LNCAP (cell line): ENCODE data around the gene STAP2.

Experiments
- TF ChIP-seq, protein P1 (sequence below): fragments of 450-650 bp; IDR thresholded peaks from 2 replicates; pipeline ENCODE4 v1.5.1; 2017; ENCODE audit warnings: mild to moderate bottlenecking

The STAP2 gene

DNA sequence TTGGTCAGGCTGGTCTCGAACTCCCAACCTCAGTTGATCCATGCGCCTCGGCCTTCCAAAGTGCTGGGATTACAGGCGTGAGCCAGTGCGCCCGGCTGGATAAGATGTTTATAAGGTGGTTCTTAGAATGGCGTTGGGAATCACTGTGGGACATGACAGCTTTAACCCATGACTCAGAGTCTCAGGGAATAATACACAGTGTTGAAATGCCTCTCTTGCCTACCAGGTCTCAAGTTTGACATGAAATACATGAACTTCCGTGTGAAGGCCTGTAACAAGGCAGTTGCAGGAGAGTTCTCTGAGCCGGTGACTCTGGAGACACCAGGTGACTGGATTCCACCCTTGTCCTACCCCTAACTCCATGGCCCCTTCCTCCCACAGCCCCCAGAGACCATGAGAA, 21.7 kb downstream of the STAP2 start:
- TF ChIP-seq, protein P1, sequence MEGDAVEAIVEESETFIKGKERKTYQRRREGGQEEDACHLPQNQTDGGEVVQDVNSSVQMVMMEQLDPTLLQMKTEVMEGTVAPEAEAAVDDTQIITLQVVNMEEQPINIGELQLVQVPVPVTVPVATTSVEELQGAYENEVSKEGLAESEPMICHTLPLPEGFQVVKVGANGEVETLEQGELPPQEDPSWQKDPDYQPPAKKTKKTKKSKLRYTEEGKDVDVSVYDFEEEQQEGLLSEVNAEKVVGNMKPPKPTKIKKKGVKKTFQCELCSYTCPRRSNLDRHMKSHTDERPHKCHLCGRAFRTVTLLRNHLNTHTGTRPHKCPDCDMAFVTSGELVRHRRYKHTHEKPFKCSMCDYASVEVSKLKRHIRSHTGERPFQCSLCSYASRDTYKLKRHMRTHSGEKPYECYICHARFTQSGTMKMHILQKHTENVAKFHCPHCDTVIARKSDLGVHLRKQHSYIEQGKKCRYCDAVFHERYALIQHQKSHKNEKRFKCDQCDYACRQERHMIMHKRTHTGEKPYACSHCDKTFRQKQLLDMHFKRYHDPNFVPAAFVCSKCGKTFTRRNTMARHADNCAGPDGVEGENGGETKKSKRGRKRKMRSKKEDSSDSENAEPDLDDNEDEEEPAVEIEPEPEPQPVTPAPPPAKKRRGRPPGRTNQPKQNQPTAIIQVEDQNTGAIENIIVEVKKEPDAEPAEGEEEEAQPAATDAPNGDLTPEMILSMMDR, result no peak

DNA sequence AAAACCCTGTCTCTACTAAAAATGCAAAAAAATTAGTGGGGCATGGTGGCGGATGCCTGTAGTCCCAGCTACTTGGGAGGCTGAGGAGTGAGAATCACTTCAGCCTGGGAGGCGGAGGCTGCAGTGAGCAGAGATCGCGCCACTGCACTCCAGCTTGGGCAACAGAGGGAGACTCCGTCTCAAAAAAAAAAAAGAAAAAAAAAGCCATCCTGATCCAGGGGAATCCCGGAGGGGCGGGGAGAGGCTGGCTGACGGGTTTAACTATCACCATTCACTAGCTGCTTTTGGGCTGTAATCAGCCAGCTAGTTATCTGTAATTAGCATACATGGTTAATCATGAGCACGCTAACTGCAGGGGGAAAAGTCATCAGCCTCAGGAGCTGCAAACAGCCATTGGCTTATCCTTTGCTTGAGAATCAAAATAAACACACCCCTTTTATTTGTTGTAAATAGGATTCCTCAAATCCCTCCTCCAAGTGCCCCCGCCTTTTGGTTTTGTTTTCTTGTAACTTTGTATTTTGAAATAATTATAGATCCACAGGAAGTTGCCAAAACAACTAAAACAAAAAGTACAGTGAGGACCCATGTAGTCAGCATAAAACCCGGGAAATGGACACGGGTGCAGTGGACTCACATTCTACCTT, 24.7 kb downstream of the STAP2 start:
- TF ChIP-seq, protein P1, result no peak

DNA sequence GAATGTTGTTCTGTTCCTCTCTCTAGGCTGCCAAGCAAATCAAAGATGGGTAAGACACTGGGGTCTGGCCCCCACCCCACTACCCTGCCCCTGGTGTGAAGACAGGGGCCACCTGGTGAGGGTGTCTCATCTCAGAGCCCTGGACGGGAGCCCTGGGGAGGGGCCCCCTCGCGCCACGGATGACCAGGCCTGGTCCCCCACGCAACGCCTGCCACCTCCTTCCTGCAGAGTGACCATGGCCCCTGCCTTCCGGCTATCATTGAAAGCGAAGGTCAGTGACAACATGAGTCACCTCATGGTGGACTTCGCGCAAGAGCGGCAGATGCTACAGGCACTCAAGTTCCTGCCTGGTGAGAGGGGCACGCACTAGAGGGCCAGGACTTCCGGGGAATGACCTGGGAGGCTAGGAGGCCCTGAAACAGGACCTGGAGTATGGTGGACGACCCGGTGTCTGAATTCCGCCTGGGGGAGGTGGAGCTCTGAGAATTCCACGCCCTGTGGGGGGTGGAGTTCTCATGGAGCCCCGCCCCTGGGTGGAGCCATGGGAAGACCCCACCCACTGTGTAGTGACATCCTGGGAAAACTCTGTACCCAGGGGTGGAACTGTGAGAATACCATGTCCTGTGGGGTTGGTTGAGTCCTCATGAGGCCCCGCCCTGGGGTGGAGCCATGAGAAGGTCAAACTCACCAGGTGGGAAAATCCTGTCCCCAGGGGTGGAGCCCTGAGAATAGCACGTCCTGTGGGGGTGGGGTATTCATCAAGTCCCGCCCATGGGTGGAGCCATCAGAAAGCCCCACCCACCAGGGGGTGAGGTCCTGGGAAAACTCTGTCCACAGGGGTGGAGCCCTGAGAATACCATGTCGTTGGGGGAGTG, 28.1 kb downstream of the STAP2 start:
- TF ChIP-seq, protein P1, result no peak

DNA sequence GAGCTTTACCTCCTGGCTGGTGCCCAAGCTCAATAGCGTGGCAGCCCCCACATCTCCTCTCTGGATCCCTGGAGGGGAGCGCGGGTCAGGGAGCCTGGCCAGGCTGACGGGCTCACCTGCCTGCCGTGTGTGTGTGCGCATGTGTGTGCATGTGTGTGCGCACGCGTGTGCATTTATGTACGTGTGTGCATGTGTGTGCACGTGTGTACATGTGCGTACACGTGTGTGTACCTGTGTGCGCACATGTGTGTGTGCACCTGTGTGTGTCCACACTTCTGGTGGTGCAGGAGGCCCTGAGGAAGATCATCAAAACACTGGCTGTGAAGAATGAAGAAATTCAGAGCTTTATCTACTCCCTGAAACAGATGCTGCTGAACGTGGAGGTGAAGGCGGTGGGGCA, 33.0 kb downstream of the STAP2 start:
- TF ChIP-seq, protein P1, result no peak

DNA sequence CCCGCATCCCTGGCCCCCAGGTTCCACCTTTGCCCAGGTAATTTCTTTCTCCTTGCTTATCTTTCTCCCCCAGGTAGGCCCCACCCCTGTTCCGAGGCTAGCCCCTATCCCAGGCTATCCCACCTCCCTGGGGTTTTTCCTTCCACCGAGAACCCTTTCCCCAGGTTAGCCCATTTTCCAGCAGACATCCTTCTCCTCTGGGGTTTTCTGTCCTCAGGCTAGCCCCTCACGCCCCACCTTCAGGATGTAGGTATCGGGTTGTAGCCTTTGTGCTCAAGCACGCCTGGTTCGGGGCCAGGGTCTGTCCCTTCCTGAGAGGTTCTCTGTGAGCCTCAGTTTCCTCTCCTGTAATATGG, 33.4 kb downstream of the STAP2 start:
- TF ChIP-seq, protein P1, result no peak

DNA sequence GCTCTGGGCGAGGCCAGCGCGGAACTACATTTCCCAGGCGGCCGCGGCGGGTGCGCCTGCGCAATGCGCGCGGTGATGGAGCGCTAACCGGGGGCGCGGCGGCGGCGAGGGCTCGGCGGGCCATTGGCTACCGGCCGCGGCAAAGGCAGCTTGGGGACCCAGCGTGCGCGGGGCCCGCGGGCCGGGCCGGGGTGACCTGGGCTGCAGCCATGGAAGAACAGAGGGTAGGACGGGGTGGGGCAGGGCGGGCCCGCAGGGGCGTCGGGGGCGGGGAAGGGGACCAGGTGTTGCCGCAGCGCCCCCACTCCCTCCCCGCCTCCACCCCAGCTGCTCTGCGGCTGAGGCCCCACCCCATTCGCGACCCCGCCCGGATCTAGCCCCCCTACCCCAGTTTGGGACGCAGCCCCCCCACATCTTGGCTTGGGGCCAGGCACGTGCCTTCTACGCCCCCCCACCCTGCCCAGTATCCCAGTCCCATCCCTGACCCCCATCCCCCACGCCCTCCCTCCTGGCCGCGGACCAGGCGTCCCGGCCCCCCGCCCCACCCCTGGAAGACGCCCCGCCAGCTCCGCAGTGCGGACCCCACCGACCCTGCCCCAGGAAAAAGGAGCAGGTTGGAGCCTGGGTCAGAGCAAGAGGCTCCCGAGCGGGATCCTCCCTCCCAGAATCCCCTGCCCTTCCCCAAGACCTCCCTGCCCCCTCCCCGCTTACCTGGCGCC, 33.9 kb downstream of the STAP2 start, which contains the start of gene FSD1:
FSD1 (plus strand) TSS at position 61 of the 719 bp plus-strand sequence; CDS start at position 210, 149 bp downstream.
- TF ChIP-seq, protein P1, result no peak

DNA sequence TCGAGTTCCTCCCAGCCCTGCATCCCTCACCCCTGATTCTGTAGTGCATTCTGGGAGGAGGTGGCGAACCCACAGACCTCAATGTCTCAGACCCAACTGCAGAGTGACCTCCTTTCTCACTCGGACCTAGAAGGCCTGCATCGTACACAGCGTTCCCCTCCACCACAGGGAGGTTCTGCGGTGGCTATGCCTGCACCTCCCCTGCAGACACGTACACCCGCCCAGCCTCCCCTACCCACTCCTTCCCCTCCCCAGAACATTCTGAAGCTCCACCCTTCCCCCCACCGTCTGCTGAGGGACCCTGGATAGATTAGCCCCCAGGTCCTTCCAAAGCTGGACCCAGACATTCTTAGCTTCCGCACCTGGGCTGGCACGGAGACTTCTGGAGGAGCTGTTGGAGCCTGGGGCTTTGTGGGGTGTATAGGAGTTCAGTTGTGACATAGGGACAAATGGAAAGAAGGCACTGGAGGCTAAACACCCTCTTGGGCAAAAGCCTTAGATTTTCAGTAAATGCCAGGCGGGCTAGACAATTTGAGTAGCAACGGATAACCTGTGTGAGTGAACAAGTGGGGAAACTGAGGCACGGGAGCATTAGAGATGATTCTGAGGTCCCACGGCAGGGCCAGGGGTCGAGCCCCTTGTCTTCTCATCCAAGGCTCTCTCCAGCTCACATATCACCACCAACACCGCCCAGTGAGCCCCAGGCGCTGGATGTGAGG, 34.6 kb downstream of the STAP2 start:
- TF ChIP-seq, protein P1, result no peak
